ENCODE data around the gene RFLNA.

RFLNA gene

GRCh38 chr12:124341645-124342069 is 46.8 kb downstream of the RFLNA start:
- Histone ChIP-seq H3K4me2 (ENCODE audit: low read length) (no peak overlapping the region), H3K27ac (ENCODE audit: low read depth, low read length, poor library complexity, severe bottlenecking) (no peak overlapping the region), H3F3A (ENCODE audit: insufficient read depth, low read length) (no peaks in the 10 kb centered on the region), H3K27me3 (ENCODE audit: insufficient read depth, low read length) (no peaks in the 10 kb centered on the region), H2AFZ (ENCODE audit: low read length) (no peak overlapping the region), H3K9me3 (ENCODE audit: low read length) (no peaks in the 10 kb centered on the region), H3K79me2 (ENCODE audit: insufficient read depth, low read length) (no peaks in the 10 kb centered on the region), H3K9ac (ENCODE audit: low read length) (no peak overlapping the region), H3K4me3 (ENCODE audit: low read depth, low read length, poor library complexity, severe bottlenecking) (no peak overlapping the region), H4K20me1 (ENCODE audit: insufficient read depth, low read length) (no peaks in the 10 kb centered on the region), H3K4me1 (ENCODE audit: insufficient read depth, low read length, severe bottlenecking) (no peaks in the 10 kb centered on the region), H3K36me3 (ENCODE audit: insufficient read depth, low read length) (peaks cover 10% of the 10 kb centered on the region), H3K9me2 (ENCODE audit: low read depth, low read length) (no peaks in the 10 kb centered on the region)
- no peak for TF ChIP-seq EZH2 (IDR thresholded peaks at IDR 0.05; ENCODE audit: borderline replicate concordance, low read length)
- TF ChIP-seq CTCF (IDR thresholded peaks at IDR 0.05; ENCODE audit: low read length) = no peak

- Histone ChIP-seq H3K79me2 (ENCODE audit: insufficient read depth, low read length) (no peaks in the 10 kb centered on the region), H3K9ac (ENCODE audit: low read length) (no peak overlapping the region), H3K9me3 (ENCODE audit: low read length) (no peaks in the 10 kb centered on the region), H3K27ac (ENCODE audit: low read depth, low read length, poor library complexity, severe bottlenecking) (no peak overlapping the region), H3K36me3 (ENCODE audit: insufficient read depth, low read length) (peaks cover 20% of the 10 kb centered on the region), H2AFZ (ENCODE audit: low read length) (no peak overlapping the region), H3F3A (ENCODE audit: insufficient read depth, low read length) (no peaks in the 10 kb centered on the region), H3K9me2 (ENCODE audit: low read depth, low read length) (no peaks in the 10 kb centered on the region), H3K4me1 (ENCODE audit: insufficient read depth, low read length, severe bottlenecking) (no peaks in the 10 kb centered on the region), H3K4me2 (ENCODE audit: low read length) (no peak overlapping the region), H3K4me3 (ENCODE audit: low read depth, low read length, poor library complexity, severe bottlenecking) (no peak overlapping the region), H4K20me1 (ENCODE audit: insufficient read depth, low read length) (no peaks in the 10 kb centered on the region), H3K27me3 (ENCODE audit: insufficient read depth, low read length) (no peaks in the 10 kb centered on the region)
- TF ChIP-seq CTCF (IDR thresholded peaks at IDR 0.05; ENCODE audit: low read length) (no peak), EZH2 (IDR thresholded peaks at IDR 0.05; ENCODE audit: borderline replicate concordance, low read length) (no peak)
These were observed 49.1 kb downstream of the RFLNA start for GRCh38 chr12:124344022-124344421.

- Histone ChIP-seq H3K9me2 (ENCODE audit: low read depth, low read length) (no peaks in the 10 kb centered on the region), H2AFZ (ENCODE audit: low read length) (no peak overlapping the region), H3K9me3 (ENCODE audit: low read length) (no peaks in the 10 kb centered on the region), H3K79me2 (ENCODE audit: insufficient read depth, low read length) (no peaks in the 10 kb centered on the region), H4K20me1 (ENCODE audit: insufficient read depth, low read length) (no peaks in the 10 kb centered on the region), H3K36me3 (ENCODE audit: insufficient read depth, low read length) (peaks cover 20% of the 10 kb centered on the region), H3K4me3 (ENCODE audit: low read depth, low read length, poor library complexity, severe bottlenecking) (no peak overlapping the region), H3K4me1 (ENCODE audit: insufficient read depth, low read length, severe bottlenecking) (no peaks in the 10 kb centered on the region), H3F3A (ENCODE audit: insufficient read depth, low read length) (no peaks in the 10 kb centered on the region), H3K9ac (ENCODE audit: low read length) (no peak overlapping the region), H3K27ac (ENCODE audit: low read depth, low read length, poor library complexity, severe bottlenecking) (no peak overlapping the region), H3K4me2 (ENCODE audit: low read length) (no peak overlapping the region), H3K27me3 (ENCODE audit: insufficient read depth, low read length) (no peaks in the 10 kb centered on the region)
- no peak for TF ChIP-seq EZH2 (IDR thresholded peaks at IDR 0.05; ENCODE audit: borderline replicate concordance, low read length)
- no peak for TF ChIP-seq CTCF (IDR thresholded peaks at IDR 0.05; ENCODE audit: low read length)
These were observed 49.6 kb downstream of the RFLNA start for GRCh38 chr12:124344526-124344925.
